HepG2 (cell line): ENCODE measurements around the gene RASAL1. TPM values are rescaled to one million over a fixed set of nuclear protein-coding genes. Genes with fewer than 3 reads are reported as not detected.

Experiments used
- AHDC1 ChIP-seq: sonication (generic); formaldehyde crosslinking; IDR thresholded peaks from 2 replicates; pipeline ENCODE4 v1.5.1; 2020; ENCODE audit warnings: mild to moderate bottlenecking, missing genetic modification reagents, borderline replicate concordance
- GABPB1 ChIP-seq: IDR thresholded peaks from 2 replicates; pipeline ENCODE4 v1.6.1; 2016; ENCODE audit warnings: mild to moderate bottlenecking, missing genetic modification reagents, moderate library complexity, missing compliant biosample characterization
- HNRNPK ChIP-seq: fragments of 200-400 bp; formaldehyde crosslinking; IDR thresholded peaks from 2 replicates; pipeline ENCODE4 v1.6.1; 2018; ENCODE audit warnings: low read length, low read depth, moderate library complexity, mild to moderate bottlenecking; ENCODE audit not compliant: poor library complexity, severe bottlenecking
- IKZF4 ChIP-seq: sonication (generic); formaldehyde crosslinking; IDR thresholded peaks from 2 replicates; pipeline ENCODE4 v1.5.1; 2020; ENCODE audit warnings: borderline replicate concordance, mild to moderate bottlenecking, low read depth, missing genetic modification reagents; ENCODE audit errors: not compliant biosample characterization
- MATR3 ChIP-seq: sonication (generic); formaldehyde crosslinking; IDR thresholded peaks from 2 replicates; pipeline ENCODE4 v1.4.0; 2020; ENCODE audit warnings: missing genetic modification reagents
- NR1H2 ChIP-seq: sonication (generic); formaldehyde crosslinking; IDR thresholded peaks from 2 replicates; pipeline ENCODE4 v1.8.1; 2022; ENCODE audit warnings: low read depth, missing genetic modification reagents, borderline replicate concordance
- TEAD2 ChIP-seq: sonication (generic); formaldehyde crosslinking; IDR thresholded peaks from 2 replicates; pipeline ENCODE4 v1.9.0; 2021; ENCODE audit warnings: missing genetic modification reagents
- ZBTB10 ChIP-seq: sonication (generic); formaldehyde crosslinking; IDR thresholded peaks from 2 replicates; pipeline ENCODE4 v1.4.0; 2020; ENCODE audit warnings: missing genetic modification reagents, borderline replicate concordance
- ZBTB33 ChIP-seq: sonication (generic); formaldehyde crosslinking; IDR thresholded peaks from 2 replicates; pipeline ENCODE4 v1.4.0; 2020; ENCODE audit warnings: missing genetic modification reagents
- ZMYM4 ChIP-seq: sonication (generic); formaldehyde crosslinking; IDR thresholded peaks from 2 replicates; pipeline ENCODE4 v1.8.1; 2023; ENCODE audit warnings: mild to moderate bottlenecking, missing genetic modification reagents
- ZNF224 ChIP-seq: sonication (generic); formaldehyde crosslinking; IDR thresholded peaks from 2 replicates; pipeline ENCODE4 v1.5.0; 2020; ENCODE audit warnings: mild to moderate bottlenecking, missing genetic modification reagents
- ZNF30 ChIP-seq: sonication (generic); formaldehyde crosslinking; IDR thresholded peaks from 2 replicates; pipeline ENCODE4 v1.5.0; 2020; ENCODE audit warnings: mild to moderate bottlenecking, missing genetic modification reagents
- ZNF513 ChIP-seq: sonication (generic); formaldehyde crosslinking; conservative IDR thresholded peaks from 2 replicates; pipeline ENCODE4 v1.5.0; 2020; ENCODE audit warnings: missing genetic modification reagents
- ZNF7 ChIP-seq: IDR thresholded peaks from 2 replicates; pipeline ENCODE4 v1.6.1; 2016; ENCODE audit warnings: missing biosample characterization, missing genetic modification reagents
- ZNF883 ChIP-seq: sonication (generic); formaldehyde crosslinking; IDR thresholded peaks from 2 replicates; pipeline ENCODE4 v1.5.1; 2020; ENCODE audit warnings: mild to moderate bottlenecking, missing genetic modification reagents; ENCODE audit errors: not compliant biosample characterization
- polyA plus RNA-seq, 8 experiments: library from polyadenylated mRNA; depleted of rRNA in 3 of 8; stranded (reverse) in 7 of 8; unstranded in 1 of 8; fragments of >200 nt; fragmentation: Illumina TruSeq in 4 of 8; extraction: Trizol in 4 of 8; gene quantifications; 2 replicates each; pipeline versions ENCODE4 v1.2.1 to v1.2.3, GENCODE V29; 2011 to 2016; ENCODE audit warnings: low read depth in 4 of 8, missing spikeins in 1 of 8, mixed read lengths in 1 of 8; ENCODE audit not compliant: insufficient read depth in 1 of 8
- total RNA-seq, 5 experiments: library from RNA; depleted of rRNA; stranded (reverse); fragments of >200 nt; fragmentation: Illumina TruSeq; extraction: Trizol; gene quantifications; 2 replicates each; pipeline ENCODE4 v1.2.3, GENCODE V29; 2016; ENCODE audit warnings: low read depth in 1 of 5

RASAL1 gene
- total and polyA plus RNA-seq, 2 of the 13 experiments (the other 11 are each of a cell fraction or from before 2014, with no cell fraction given): not detected

GRCh38 chr12:113071135-113072112 is 64.1 kb downstream of the RASAL1 start (continued):
- TF ChIP-seq ZBTB33 (CRISPR knock-in tag) (no peak), NR1H2 (CRISPR knock-in tag) (no peak), TEAD2 (CRISPR knock-in tag) (no peak), ZMYM4 (CRISPR knock-in tag) (peak; percentile 33; the same call in 1 of the 2 replicates), AHDC1 (CRISPR knock-in tag) (peak; percentile 60; the same call in 1 of the 2 replicates), ZNF30 (CRISPR knock-in tag) (no peak), IKZF4 (CRISPR knock-in tag) (no peak), MATR3 (no peak), ZBTB10 (CRISPR knock-in tag) (no peak), ZNF513 (CRISPR knock-in tag) (no peak), HNRNPK (no peak), ZNF883 (peak; percentile 9), ZNF7 (CRISPR knock-in tag) (no peak), ZNF224 (no peak), GABPB1 (CRISPR knock-in tag) (peak; percentile 52; the same call in 1 of the 2 replicates)
